GM18511 (cell line): Measurements from ENCODE around the gene ATP13A2.
"Not testable (repeated sequence)": the region's sequence is repeated elsewhere in the genome, so short reads cannot be mapped to it uniquely, and the experiment has no call there.

Experiments
- ATAC-seq: cut with Tn5 transposase; IDR thresholded peaks from one replicate; pipeline ENCODE4 v1.9.1; 2021; ENCODE audit warnings: mild to moderate bottlenecking, moderate library complexity; ENCODE audit not compliant: unreplicated experiment

ATP13A2 gene

DNA sequence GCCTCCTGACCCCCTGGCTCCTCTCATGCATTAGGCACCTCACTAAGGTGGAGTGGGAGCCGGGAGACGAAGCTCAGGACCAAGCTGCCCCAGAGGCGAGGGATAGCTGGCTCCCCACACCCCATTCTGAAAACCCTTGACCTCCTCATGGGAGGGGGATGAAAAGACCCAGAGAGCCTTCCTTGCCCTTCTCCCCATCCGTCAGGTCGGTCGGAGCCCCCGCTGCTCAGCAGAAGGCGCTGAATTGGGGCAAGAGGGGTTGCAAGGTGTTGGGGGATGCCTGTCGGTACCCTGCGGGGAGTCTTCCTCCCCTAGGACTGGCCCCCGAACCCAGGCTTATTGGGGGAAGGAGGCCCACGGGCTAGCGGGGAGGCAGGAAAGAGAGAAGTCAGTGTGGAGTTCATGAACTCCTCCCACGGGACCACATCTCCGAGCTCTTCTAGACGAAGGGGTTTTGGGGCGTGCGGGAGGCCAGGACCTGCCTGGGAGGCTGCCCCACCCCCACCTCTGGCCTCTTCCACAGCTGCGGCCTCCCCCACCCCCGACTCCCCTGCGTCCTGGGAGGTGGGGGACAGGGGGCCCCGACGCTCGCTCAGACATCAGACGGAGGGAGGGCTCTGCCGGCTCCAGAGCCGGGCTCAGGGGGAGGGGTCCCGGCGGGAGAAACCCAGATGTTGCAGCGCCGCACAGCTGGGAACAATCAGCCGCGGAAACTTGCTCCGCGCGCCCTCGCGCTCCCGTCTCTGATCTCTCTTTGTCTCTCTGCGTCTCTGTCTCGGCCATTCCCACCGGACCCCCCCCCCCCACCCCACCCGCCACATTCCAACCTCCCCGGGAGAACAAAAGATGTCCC is 32.0 kb downstream of the ATP13A2 start:
- ATAC-seq: no peak

DNA sequence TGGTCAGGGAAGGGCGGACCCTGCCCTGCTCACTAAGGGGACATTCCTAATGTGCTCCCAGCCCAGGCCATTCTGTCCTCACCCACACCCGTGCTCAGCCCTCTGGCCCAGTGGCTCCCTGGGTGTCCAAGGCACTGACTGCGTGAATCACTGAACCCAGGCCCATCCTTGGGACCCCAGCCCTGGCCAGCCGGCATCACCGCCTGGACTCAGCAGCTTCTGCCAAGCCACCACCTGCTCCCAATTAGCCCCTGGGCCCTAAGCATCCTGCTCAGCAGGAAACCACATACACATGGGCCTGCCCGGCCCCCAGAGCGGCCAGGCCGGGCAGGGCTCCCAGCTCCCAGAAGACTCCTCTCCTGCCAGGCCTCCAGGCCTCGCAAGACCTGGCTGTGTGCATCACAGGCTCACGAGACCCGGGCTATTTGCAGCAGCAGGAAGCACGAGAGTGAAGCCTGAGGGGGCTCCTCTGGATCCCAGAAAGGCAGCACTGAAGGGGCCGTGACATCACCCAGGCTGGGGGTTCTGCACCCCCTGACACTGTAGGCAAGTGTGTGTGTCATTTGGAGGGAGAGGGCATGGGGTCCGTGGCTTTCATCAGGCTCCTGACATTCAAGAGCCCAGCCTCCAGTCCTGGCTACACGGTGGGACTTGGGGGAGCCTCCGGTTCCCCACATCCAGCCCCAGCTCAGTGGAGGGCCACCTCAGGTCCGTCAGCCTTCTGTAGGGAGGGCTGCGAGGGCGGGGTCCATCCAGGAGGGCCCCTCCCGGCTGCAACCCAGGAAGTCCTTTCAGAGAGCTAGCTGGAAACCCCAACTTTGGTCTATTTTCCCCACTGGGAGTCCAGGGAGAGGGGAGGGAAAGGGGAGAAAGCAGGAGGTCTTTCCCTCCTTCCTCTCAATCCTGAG is 32.9 kb downstream of the ATP13A2 start:
- no peak for ATAC-seq

DNA sequence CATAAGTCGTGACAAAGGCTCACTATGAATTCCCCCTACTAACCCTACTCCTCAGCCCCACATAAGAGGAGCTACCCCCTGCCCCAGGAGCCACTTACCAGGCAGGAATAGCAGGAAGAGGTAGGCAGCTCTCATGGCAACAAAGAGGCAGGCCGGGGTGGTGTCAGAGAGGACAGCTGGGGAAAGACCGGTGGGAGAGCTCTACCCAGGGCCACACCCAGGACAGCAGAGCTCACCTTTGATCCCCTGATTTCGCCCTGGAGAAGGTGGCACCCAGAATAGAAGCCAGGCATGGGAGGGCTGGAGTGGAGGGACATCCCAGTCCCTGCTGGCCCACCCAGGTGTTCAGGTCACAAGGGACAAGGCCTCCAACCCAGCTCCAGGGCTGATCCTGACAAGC is 33.6 kb downstream of the ATP13A2 start:
- no peak for ATAC-seq

DNA sequence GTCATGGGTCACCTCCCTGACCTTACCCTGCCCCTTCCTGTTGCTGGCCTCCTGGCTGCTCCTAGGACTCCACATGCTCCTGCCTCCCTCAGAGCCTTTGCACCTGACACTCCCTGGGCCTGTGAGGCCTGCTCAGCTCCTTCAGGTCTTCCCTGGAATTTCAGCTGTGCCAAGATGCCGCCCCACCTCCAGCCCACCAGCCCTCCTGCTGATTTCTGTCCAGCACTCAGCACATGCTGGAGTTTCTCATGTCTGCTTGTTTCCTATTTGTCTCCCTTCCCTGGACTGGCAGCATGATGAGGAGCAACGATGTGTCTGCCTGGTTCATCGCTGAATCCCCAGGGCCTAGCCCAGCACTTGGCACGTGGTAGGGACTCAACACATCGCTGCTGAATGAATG is 34.4 kb downstream of the ATP13A2 start:
- ATAC-seq: no peak

DNA sequence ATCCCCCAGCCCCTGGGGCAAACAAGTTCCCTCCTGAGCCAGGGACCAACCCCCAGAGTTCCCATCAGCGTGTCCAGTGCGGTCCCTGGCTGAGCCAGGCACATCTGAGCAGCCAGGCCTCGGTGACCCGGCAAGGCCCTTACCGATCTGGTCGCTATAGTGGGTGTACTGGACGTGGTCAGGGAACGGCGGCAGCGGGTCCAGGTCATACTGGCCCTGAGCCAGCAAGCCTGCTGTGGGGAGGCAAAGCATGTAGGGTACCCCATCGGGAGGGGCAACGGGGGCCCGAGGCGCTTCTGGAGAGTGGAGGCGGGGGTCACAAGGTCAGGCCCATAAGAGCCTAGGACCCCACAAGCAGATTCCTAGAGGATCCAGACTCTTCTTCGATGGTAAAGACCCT is 34.8 kb downstream of the ATP13A2 start:
- no peak for ATAC-seq

DNA sequence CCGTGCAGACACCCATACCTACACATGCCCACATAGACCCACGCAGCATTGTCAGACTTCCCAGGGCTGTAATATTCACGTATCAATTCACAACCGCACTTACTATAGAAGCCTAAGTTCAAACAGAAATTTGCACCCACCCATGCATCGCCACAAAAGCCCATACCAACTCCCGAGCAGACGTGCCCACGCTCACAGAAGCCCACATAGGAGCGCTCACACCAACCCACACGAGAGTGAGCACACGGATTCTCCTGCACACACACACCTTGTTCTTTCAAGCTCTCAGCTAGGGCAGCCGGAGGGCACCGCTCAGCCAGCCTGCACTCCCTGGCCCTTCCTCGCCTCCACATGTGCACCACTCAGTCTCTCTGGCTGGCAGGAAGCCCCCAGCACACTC is 35.9 kb downstream of the ATP13A2 start:
- ATAC-seq: no peak

DNA sequence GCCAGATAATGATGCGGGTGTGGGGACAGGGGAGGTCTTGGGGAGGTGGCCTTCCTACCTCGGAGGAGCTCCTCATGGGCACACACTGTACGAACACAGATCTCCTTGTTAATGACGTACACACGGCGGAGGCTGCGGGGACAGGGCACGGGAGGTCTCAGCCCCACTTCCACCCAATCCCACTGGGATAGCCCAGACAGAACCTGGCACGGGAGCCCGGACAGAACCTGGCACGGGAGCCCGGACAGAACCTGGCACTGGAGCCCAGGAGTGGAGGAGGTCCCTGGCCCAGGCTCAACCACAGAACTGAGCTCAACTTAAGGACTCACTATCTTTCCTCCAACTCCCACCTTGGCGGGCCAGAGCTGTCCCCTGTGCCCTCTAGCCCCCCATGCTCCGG is 36.5 kb downstream of the ATP13A2 start:
- ATAC-seq: no peak

DNA sequence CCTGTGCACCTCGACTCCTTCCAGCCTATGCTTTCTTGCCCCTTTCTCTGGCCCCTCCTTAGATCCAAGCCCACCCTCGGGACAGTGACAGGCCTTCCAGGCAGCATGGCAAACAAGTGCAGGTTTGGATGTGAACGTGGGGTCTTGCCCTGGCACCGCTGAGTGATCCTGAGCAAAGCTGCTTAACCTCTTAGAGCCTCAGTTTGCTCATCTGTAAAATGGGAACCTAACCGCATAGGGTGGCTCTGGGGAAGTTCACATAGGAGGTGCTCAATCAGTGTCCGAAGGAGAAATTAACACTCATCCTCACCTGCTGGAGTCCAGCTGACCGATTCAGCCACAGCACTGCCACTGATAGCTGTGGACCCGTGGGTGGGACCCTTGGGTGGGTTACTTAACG is 38.5 kb downstream of the ATP13A2 start:
- no peak for ATAC-seq

DNA sequence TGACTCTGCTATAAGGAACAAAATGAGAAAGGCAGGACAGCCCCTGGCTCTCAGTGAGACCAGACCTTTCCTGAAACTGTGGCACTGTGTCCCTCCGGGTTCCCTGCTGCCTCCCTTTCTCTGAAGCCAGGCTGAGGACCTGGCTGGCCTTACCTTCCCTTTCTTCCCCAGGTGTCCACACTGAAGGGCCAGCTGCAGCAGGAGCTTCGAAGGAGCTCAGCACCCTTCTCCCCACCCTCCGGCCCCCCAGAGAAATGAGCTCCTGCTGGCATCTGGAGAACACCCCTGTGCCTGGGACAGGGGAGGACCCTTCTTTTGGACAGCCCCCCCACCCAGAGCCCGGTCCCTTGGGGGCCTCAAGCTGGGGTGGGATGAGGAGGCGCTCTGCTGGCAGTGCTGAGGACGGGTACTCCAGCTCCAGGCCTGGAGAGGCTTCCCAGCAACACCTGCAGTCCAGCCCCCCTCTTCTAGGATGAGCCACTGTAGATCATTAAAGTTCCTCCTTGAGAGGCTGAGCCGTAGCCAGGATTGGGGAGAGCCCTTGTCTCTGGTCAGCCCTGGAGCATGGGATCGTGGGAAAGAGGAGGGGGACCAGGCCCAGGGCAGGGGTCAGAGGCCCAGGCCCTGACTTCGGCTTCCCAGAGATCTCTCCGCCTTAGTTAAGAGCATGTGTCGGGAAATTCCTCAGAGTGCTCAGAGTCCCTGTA is 39.4 kb downstream of the ATP13A2 start:
- no peak for ATAC-seq

DNA sequence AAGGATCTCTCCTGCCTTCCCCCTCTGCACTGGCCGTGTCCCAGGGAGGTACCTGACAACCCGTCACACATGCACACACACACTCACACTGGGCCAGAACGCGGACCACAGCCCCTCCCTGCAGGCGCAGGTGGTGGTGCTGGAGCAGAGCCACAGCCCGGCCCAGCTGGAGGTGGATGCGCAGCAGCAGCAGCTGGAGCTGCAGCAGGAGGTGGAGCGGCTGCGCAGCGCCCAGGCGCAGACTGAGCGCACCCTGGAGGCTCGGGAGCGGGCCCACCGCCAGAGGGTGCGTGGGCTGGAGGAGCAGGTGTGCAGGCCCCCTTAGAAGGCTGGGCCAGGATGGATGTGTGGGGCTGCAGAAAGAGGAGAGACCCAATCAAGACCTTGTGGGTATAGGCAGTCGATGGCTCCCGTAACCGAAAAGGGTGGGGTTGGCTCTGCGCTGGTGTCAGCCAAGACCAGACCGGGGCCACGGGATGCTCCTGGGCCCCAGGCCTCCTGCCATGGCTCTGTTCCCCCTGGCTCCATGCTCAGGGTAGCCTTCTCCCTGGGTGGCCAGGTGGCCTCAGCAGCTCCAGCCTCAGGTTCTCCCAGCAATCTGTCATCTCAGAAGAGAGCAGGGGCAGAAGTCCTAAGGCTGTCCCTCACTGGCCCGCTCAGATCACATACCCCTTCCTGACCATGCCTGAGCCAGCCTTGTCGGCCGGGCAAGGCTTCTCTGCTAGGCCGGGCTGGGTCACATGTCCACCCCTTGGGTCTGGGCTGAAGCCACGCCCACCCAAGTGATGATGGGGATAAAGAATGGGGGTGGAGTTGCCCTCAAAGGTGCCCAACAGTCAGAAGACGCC is 40.2 kb downstream of the ATP13A2 start:
- no peak for ATAC-seq

DNA sequence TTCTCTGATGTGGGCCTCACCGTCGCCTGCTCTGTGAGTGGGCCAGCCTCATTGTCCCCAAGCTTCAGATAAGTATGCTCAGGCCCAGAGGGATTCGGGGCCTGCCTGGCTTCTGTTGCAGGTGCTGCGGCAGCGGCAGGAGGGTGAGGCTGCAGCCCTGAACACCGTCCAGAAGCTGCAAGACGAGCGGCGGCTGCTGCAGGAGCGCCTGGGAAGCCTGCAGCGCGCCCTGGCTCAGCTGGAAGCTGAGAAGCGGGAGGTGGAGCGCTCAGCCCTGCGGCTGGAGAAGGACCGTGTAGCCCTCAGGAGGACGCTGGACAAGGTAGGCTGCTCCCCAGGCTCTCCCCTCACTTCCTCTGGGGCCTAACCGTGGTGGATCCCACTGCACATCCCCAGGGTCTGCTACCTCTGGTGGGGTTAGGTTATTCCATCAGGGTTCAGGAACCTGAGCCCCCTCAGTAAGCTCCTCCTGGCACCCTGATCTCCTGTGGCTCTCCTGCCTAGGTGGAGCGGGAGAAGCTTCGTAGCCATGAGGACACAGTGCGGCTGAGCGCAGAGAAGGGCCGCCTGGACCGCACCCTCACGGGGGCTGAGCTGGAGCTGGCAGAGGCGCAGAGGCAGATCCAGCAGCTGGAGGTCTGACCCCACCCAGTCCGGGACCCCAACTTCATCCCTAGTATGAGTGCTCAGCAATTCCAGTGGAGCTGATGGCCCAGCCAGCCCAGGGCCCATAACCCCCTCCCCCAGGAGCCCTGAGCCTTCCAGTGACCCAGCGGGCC is 41.4 kb downstream of the ATP13A2 start:
- ATAC-seq: no peak

DNA sequence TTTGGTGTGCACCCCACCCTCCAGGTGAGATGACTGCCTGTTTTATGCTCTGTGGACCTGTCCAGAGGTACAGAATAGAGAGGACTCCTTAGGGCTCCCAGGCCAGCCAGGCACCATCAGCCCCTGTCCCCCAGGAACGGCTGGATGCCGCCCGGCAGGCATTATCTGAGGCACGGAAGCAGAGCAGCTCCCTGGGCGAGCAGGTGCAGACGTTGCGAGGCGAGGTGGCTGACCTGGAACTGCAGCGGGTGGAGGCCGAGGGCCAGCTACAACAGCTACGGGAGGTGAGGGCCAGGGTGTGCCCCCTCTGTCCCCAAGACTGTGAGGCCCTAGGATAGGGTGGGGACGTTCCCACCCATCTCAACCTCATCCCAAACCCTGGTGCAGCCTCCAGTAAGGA is 42.1 kb downstream of the ATP13A2 start:
- no peak for ATAC-seq

DNA sequence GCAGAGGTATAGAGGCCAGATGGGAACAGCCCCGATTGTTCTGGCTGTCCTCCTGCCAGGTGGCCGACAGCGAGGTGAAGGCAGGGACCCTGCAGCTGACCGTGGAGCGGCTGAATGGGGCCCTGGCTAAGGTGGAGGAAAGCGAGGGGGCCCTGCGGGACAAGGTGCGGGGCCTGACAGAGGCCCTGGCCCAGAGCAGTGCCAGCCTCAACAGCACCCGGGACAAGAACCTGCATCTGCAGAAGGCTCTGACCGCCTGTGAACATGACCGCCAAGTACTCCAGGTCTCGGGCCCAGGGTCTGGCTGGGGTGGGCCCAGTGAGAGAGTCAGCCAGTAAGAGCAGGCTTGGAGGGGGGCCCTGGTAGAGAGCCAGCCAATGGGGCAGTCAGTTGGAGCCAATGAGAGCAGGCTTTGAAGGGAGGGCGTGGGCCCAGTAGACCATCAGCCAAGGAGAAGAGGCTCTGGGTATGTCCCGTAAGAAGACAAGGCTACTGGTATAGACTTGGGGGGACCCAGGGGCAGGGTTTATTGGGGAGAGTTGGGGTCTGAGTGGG is 42.6 kb downstream of the ATP13A2 start:
- no peak for ATAC-seq

DNA sequence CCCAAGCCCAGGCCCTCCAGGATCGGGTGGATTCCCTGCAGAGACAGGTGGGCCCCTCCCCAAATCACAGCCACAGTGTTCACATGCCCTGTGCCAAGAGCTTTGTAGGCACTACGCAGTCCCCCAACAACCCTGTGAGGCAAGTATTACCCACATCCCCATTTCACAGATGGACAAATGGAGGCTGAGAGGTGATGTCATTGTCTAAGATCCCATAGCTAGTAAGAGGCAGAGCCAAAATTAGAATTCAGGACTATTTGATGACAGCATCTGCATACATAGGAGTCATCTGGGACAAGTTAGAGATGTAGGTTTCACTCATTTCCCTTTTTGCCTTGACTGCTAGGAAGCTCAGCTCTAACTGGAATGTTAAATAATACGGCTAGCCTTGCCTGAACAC is 43.4 kb downstream of the ATP13A2 start:
- ATAC-seq: no peak

DNA sequence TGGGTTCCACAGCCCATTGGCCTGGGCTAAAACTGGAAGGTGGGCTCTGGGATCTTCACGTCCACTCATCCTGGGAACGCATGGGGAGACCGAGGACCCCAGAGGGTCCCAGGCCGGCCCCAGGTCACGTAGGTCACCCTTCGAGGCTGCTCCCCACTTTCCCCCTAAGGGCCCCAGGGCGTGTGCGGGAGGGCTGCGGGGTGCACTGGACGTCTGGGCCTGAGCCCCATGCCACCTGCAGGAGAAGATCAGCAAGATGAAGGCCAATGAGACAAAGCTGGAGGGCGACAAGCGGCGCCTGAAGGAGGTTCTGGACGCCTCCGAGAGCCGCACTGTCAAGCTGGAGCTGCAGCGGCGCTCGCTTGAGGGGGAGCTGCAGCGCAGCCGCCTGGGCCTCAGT is 43.8 kb downstream of the ATP13A2 start:
- ATAC-seq: no peak

DNA sequence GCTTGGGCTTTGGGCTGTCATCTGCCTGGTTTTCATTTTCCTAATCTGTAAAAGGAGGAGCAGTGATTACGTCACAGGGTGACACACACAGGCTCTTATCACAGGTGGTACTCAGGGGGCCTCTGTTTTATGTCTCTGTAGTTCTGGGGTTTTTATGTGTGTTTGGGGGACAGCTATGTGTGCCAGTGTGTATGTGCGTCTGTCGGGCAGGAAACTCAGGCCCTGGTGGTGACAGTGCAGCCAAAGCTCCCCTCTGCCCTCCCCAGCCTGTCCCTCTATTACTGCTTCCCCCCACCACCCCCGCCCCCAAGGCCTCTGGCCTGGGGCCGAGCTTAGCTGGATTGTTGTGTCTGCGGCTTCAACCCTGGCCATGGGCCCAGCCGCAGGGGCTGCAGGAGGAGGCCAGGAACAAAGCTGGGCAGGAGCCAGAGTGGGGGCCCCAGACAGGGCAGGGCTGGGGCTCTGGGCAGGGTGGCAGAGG is 44.6 kb downstream of the ATP13A2 start:
- no peak for ATAC-seq

DNA sequence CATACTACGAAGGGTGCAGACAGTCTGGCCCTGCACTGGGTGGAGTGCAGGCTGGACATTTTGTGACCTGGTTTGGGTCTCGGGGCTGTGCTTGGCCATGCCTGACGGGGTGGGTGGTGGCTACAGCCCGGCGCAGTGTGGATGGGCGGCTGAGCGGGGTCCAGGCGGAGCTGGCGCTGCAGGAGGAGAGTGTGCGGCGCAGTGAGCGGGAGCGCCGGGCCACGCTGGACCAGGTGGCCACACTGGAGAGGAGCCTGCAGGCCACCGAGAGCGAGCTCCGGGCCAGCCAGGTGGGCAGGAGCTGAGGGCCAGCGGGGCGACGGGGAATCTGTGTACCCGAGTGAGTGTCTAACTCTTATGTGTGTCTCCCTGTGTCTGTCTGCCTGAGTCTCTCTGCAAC is 45.4 kb downstream of the ATP13A2 start:
- ATAC-seq: no peak

DNA sequence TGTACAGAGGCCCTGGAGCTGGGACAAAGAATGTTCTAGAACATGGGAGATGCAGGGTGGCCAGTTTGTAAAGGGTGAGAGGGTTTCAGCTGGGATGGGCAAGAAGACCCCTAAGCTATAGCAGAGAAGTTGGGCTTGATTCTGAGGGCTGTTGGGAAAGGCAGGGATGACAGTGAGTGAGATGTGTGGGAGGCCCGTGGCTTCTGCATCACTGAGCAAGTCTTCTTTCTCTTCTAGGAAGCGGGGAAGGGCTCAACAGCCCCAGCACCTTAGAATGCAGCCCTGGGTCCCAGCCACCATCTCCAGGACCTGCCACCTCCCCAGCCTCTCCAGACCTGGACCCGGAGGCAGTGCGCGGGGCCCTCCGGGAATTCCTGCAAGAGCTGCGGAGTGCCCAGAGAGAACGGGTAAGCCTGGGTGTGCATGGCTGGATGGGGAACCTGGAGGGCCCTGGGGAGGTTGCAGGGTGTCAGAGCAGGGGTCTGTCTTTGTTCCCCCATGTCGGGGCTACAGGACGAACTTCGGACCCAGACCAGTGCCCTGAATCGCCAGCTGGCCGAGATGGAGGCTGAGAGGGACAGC is 46.2 kb downstream of the ATP13A2 start:
- ATAC-seq: no peak

DNA sequence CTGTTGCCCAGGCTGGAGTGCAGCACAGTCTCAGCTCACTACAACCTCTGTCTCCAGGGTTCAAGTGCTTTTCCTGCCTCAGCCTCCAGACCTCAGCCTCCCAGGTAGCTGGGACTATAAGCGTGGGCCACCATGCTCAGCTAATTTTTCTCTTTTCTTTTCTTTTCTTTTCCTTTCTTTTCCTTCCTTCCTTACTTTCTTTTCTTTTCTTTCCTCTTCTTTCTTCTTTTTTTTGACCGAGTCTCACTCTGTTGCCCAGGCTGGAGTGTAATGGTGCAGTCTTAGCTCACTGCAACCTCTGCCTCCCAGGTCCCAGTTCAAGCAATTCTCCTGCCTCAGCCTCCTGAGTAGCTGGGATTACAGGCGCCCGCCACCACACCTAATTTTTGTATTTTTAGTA is 47.6 kb downstream of the ATP13A2 start:
- not testable (repeated sequence) for ATAC-seq
